HepG2 (cell line): ENCODE measurements around the gene ART4. TPM values are rescaled to one million over a fixed set of nuclear protein-coding genes. Genes with fewer than 3 reads are reported as not detected.

Experiments
- BRD4 ChIP-seq: sonication (generic); formaldehyde crosslinking; IDR thresholded peaks from 2 replicates; pipeline ENCODE4 v1.4.0; 2020; ENCODE audit warnings: missing genetic modification reagents
- EED ChIP-seq: sonication (generic); formaldehyde crosslinking; IDR thresholded peaks from 2 replicates; pipeline ENCODE4 v1.5.0; 2020; ENCODE audit warnings: mild to moderate bottlenecking, missing genetic modification reagents
- HDAC2 ChIP-seq: sonication (generic); formaldehyde crosslinking; IDR thresholded peaks from 2 replicates; pipeline ENCODE4 v1.4.0; 2020; ENCODE audit warnings: missing genetic modification reagents
- HHEX ChIP-seq: IDR thresholded peaks from 2 replicates; pipeline ENCODE4 v1.6.1; 2016; ENCODE audit warnings: control low read depth
- NONO ChIP-seq, 2 experiments: fragments of 450-650 bp in 1 of 2; sonication (generic) in 1 of 2; formaldehyde crosslinking in 1 of 2; IDR thresholded peaks in 1 of 2; conservative IDR thresholded peaks in 1 of 2; 2 replicates each; pipeline versions ENCODE4 v1.6.1 to v1.8.0; 2017 to 2022; ENCODE audit warnings: mild to moderate bottlenecking in 1 of 2, missing genetic modification reagents in 1 of 2, moderate library complexity in 1 of 2
- SOX5 ChIP-seq: IDR thresholded peaks from 2 replicates; pipeline ENCODE4 v1.6.1; 2016; ENCODE audit warnings: borderline replicate concordance
- SOX6 ChIP-seq, 2 experiments: fragments of 450-650 bp in 1 of 2; sonication (generic) in 1 of 2; formaldehyde crosslinking in 1 of 2; IDR thresholded peaks; 2 replicates each; pipeline versions ENCODE4 v1.4.0 to v1.6.1; 2017 to 2020; ENCODE audit warnings: antibody characterized with exemption in 1 of 2, mild to moderate bottlenecking in 1 of 2, missing genetic modification reagents in 1 of 2
- TGIF2 ChIP-seq: IDR thresholded peaks from 2 replicates; pipeline ENCODE4 v1.6.1; 2016; ENCODE audit warnings: control low read depth, missing compliant biosample characterization
- ZMYM4 ChIP-seq: sonication (generic); formaldehyde crosslinking; IDR thresholded peaks from 2 replicates; pipeline ENCODE4 v1.8.1; 2023; ENCODE audit warnings: mild to moderate bottlenecking, missing genetic modification reagents
- ZNF614 ChIP-seq: IDR thresholded peaks from 2 replicates; pipeline ENCODE4 v1.6.1; 2018; ENCODE audit warnings: missing biosample characterization, missing genetic modification reagents, inconsistent platforms, borderline replicate concordance
- ZNF678 ChIP-seq: sonication (generic); formaldehyde crosslinking; IDR thresholded peaks from 2 replicates; pipeline ENCODE4 v1.4.0; 2020; ENCODE audit warnings: mild to moderate bottlenecking, missing genetic modification reagents
- polyA plus RNA-seq, 8 experiments: library from polyadenylated mRNA; depleted of rRNA in 3 of 8; stranded (reverse) in 7 of 8; unstranded in 1 of 8; fragments of >200 nt; fragmentation: Illumina TruSeq in 4 of 8; extraction: Trizol in 4 of 8; gene quantifications; 2 replicates each; pipeline versions ENCODE4 v1.2.1 to v1.2.3, GENCODE V29; 2011 to 2016; ENCODE audit warnings: low read depth in 4 of 8, missing spikeins in 1 of 8, mixed read lengths in 1 of 8; ENCODE audit not compliant: insufficient read depth in 1 of 8
- total RNA-seq, 5 experiments: library from RNA; depleted of rRNA; stranded (reverse); fragments of >200 nt; fragmentation: Illumina TruSeq; extraction: Trizol; gene quantifications; 2 replicates each; pipeline ENCODE4 v1.2.3, GENCODE V29; 2016; ENCODE audit warnings: low read depth in 1 of 5
- TF ChIP-seq, protein P1 (sequence below): sonication (generic); formaldehyde crosslinking; conservative IDR thresholded peaks from 2 replicates; pipeline ENCODE4 v1.4.0; 2020; ENCODE audit warnings: mild to moderate bottlenecking, missing genetic modification reagents, moderate library complexity

Gene ART4
- total and polyA plus RNA-seq, 2 of the 13 experiments (the other 11 are each of a cell fraction or from before 2014, with no cell fraction given), result 17.6 to 20.3 TPM

DNA sequence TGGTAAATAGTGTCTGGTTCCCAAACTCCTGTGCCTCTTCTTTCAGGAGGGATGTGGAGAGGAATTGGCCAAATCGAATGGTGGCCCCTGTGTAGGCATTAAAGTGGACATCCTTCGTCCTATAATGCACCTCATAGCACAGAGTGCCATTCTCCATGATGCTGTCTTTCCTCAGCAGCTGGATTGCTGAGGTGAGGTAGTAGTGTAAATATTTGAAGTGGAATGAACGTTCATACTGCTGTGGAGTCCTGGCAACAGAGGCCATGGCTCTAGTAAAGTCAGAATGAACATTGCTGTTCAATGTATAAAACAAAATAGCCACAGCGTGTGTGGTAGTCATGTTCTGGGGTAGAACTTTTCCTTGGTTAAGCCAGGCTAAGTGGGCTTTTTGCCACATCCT is 2.7 kb downstream of the ART4 start (continued):
- TF ChIP-seq, protein P1, sequence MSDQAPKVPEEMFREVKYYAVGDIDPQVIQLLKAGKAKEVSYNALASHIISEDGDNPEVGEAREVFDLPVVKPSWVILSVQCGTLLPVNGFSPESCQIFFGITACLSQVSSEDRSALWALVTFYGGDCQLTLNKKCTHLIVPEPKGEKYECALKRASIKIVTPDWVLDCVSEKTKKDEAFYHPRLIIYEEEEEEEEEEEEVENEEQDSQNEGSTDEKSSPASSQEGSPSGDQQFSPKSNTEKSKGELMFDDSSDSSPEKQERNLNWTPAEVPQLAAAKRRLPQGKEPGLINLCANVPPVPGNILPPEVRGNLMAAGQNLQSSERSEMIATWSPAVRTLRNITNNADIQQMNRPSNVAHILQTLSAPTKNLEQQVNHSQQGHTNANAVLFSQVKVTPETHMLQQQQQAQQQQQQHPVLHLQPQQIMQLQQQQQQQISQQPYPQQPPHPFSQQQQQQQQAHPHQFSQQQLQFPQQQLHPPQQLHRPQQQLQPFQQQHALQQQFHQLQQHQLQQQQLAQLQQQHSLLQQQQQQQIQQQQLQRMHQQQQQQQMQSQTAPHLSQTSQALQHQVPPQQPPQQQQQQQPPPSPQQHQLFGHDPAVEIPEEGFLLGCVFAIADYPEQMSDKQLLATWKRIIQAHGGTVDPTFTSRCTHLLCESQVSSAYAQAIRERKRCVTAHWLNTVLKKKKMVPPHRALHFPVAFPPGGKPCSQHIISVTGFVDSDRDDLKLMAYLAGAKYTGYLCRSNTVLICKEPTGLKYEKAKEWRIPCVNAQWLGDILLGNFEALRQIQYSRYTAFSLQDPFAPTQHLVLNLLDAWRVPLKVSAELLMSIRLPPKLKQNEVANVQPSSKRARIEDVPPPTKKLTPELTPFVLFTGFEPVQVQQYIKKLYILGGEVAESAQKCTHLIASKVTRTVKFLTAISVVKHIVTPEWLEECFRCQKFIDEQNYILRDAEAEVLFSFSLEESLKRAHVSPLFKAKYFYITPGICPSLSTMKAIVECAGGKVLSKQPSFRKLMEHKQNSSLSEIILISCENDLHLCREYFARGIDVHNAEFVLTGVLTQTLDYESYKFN (CRISPR knock-in tag), result peak; percentile 27
- TF ChIP-seq HDAC2 (CRISPR knock-in tag) (peak; percentile 56; the same call in 1 of the 2 replicates), ZMYM4 (CRISPR knock-in tag) (peak; percentile 35; the same call in 1 of the 2 replicates), ZNF614 (0 out of 2 replicates have a peak, but pooled peaks have one; percentile 59), EED (CRISPR knock-in tag) (no peak), BRD4 (no peak), HHEX (CRISPR knock-in tag) (no peak), TGIF2 (CRISPR knock-in tag) (no peak), ZNF678 (CRISPR knock-in tag) (no peak), SOX5 (CRISPR knock-in tag) (peak; percentile 35; the same call in 1 of the 2 replicates), SOX6 (IDR thresholded peaks at IDR 0.05) (no peak), SOX6 (CRISPR knock-in tag; IDR thresholded peaks at IDR 0.05) (peak; percentile 39; the same call in 1 of the 2 replicates), NONO (IDR thresholded peaks at IDR 0.05) (no peak), NONO (CRISPR knock-in tag; conservative IDR thresholded peaks at IDR 0.05) (0 out of 2 replicates have a peak, but pooled peaks have one; percentile 21)
